Panc1 (cell line): ENCODE data around the gene TRIL. TPM values are rescaled to one million over a fixed set of nuclear protein-coding genes. Genes with fewer than 3 reads are reported as not detected.

Experiments used
- ATAC-seq: fragments of 200-7000 bp; cut with Tn5 transposase; 2 replicates; pipeline ENCODE4 v1.9.1; 2020; ENCODE audit warnings: mild to moderate bottlenecking, moderate library complexity
- BruUV-seq: library from RNA; stranded (reverse); fragments of 400-500 nt; replicated peaks from 2 replicates; lab custom pipeline; 2021; lab: Mats Ljungman, UMichigan
- CTCF ChIA-PET: fragments of 300-600 bp; sonication (Branson Sonifier 250); formaldehyde crosslinking; loops from one replicate; lab custom pipeline; 2022; ENCODE audit warnings: antibody characterized with exemption; lab: Charles Lee
- POLR2A ChIA-PET: fragments of 300-600 bp; sonication (Branson Sonifier 250); formaldehyde crosslinking; loops from one replicate; lab custom pipeline; 2022; ENCODE audit warnings: antibody characterized with exemption; lab: Charles Lee
- DNase-seq: peaks from one replicate; pipeline ENCODE4 v3.0.0-alpha.2; 2010; ENCODE audit warnings: low read depth, low spot score
- H3K27ac ChIP-seq: 2 replicates; pipeline ENCODE4 v1.5.1; 2011; ENCODE audit warnings: mild to moderate bottlenecking, low read length, inconsistent platforms
- H3K27me3 ChIP-seq: fragments of 200-500 bp; sonication (Bioruptor generic); 2 replicates; pipeline ENCODE4 v1.6.0; 2014; ENCODE audit warnings: low read length, inconsistent platforms; ENCODE audit not compliant: control insufficient read depth, insufficient read depth
- H3K36me3 ChIP-seq: fragments of 200-500 bp; sonication (Bioruptor generic); 2 replicates; pipeline ENCODE4 v1.5.1; 2014; ENCODE audit warnings: inconsistent platforms, mild to moderate bottlenecking, low read length, moderate library complexity; ENCODE audit not compliant: control insufficient read depth, insufficient read depth
- H3K4me1 ChIP-seq: 2 replicates; pipeline ENCODE4 v1.5.1; 2011; ENCODE audit warnings: inconsistent platforms, mild to moderate bottlenecking, low read length, moderate library complexity; ENCODE audit not compliant: control insufficient read depth, insufficient read depth
- H3K4me3 ChIP-seq, 2 experiments: 2 replicates each; pipeline ENCODE4 v1.5.1; 2011 to 2012; ENCODE audit warnings: low read depth in 2 of 2, low read length in 2 of 2, mild to moderate bottlenecking in 2 of 2, inconsistent platforms in 1 of 2, moderate library complexity in 1 of 2
- H3K9me3 ChIP-seq: fragments of 200-500 bp; sonication (Bioruptor generic); 2 replicates; pipeline ENCODE4 v1.5.1; 2014; ENCODE audit warnings: low read depth, mild to moderate bottlenecking, inconsistent platforms, low read length, moderate library complexity; ENCODE audit not compliant: control insufficient read depth, insufficient read depth
- CTCF ChIP-seq: fragments of 450-650 bp; IDR thresholded peaks from 2 replicates; pipeline ENCODE4 v1.5.1; 2017; ENCODE audit warnings: mild to moderate bottlenecking
- POLR2AphosphoS5 ChIP-seq: IDR thresholded peaks from 2 replicates; pipeline ENCODE4 v1.6.1; 2012; ENCODE audit warnings: mild to moderate bottlenecking, low read depth, low read length, moderate library complexity
- REST ChIP-seq, 2 experiments: IDR thresholded peaks; 2 replicates each; pipeline ENCODE4 v1.6.1; 2011 to 2012; ENCODE audit warnings: low read depth in 2 of 2, control low read depth in 1 of 2, low read length in 1 of 2, mild to moderate bottlenecking in 1 of 2, moderate library complexity in 1 of 2; ENCODE audit not compliant: insufficient read depth in 1 of 2
- SIN3A ChIP-seq: IDR thresholded peaks from 2 replicates; pipeline ENCODE4 v1.6.1; 2012; ENCODE audit warnings: low read depth, mild to moderate bottlenecking, low read length, moderate library complexity, borderline replicate concordance; ENCODE audit not compliant: insufficient read depth
- TCF7L2 ChIP-seq: IDR thresholded peaks from 2 replicates; pipeline ENCODE4 v1.6.1; 2011; ENCODE audit warnings: mild to moderate bottlenecking, low read depth, low read length, inconsistent platforms
- in situ Hi-C: cut with HindIII; loops from 2 replicates; pipeline ENCODE4 v1.10.0; 2016; ENCODE audit warnings: low sequenced_read_pairs, low pct_unique_long_range_greater_than_20kb
- intact Hi-C: fragments of 100-400 bp; cut with micrococcal nuclease; formaldehyde crosslinking; loops from one replicate; pipeline ENCODE4 v1.10.0; 2022; ENCODE audit not compliant: unreplicated experiment
- total RNA-seq: library from RNA; stranded (reverse); gene quantifications from one replicate; pipeline ENCODE4 v1.2.1, GENCODE V29; 2021; ENCODE audit not compliant: unreplicated experiment

The TRIL gene
- total RNA-seq, 1 experiment from 2014 or later: not detected

- peak; percentile 53 for DNase-seq
- no TSS peak for BruUV-seq
- ChIA-PET CTCF (interaction anchor here (0.6 to 2.2 kb wide), 11 partner anchors 28 to 970 kb away, joined by 3 to 28 read pairs (median 4); no protein-coding TSS in a partner anchor), POLR2A (no interaction called here)
- Histone ChIP-seq H3K4me1 (peaks cover 3% of the 10 kb centered on the region; the same call in 1 of the 2 replicates), H3K9me3 (no peaks in the 10 kb centered on the region), H3K36me3 (no peaks in the 10 kb centered on the region), H3K4me3 (no peak overlapping the region), H3K27me3 (peaks cover 28% of the 10 kb centered on the region), H3K27ac (no peak overlapping the region)
- intact Hi-C loops (loop anchor here (1.0 to 2.0 kb wide), 2 partner anchors 181 to 486 kb away; no protein-coding TSS in a partner anchor), in situ Hi-C loops (no loop called here)
- ATAC-seq: peak; percentile 97
- no peak for TF ChIP-seq SIN3A
- TF ChIP-seq CTCF: peak; percentile 89
- TF ChIP-seq POLR2AphosphoS5: no peak
- no peak for TF ChIP-seq REST (IDR thresholded peaks at IDR 0.05; ENCODE audit: insufficient read depth in 1 of 2, low read depth in 2 of 2, low read length in 1 of 2)
- no peak for TF ChIP-seq TCF7L2
Measured at GRCh38 chr7:28921822-28922221, 36.3 kb downstream of the TRIL start.

- Histone ChIP-seq H3K9me3 (no peaks in the 10 kb centered on the region), H3K4me1 (no peaks in the 10 kb centered on the region), H3K36me3 (no peaks in the 10 kb centered on the region), H3K4me3 (no peak overlapping the region), H3K27me3 (peaks cover 16% of the 10 kb centered on the region), H3K27ac (no peak overlapping the region)
- POLR2A ChIA-PET: no interaction called here
- in situ Hi-C loops: no loop called here
- DNase-seq (no peak), ATAC-seq (no peak)
- intact Hi-C loops: no loop called here
- CTCF ChIA-PET: no interaction called here
- no peak for TF ChIP-seq SIN3A
- TF ChIP-seq POLR2AphosphoS5: no peak
- TF ChIP-seq TCF7L2: no peak
- no peak for TF ChIP-seq REST (IDR thresholded peaks at IDR 0.05; ENCODE audit: insufficient read depth in 1 of 2, low read depth in 2 of 2, low read length in 1 of 2)
- TF ChIP-seq CTCF: no peak
- BruUV-seq: no TSS peak
Measured at GRCh38 chr7:28920424-28920823, 37.7 kb downstream of the TRIL start.
